GM18502 (cell line): ENCODE data around the gene GPR62.
"Not testable (repeated sequence)": the region's sequence is repeated elsewhere in the genome, so short reads cannot be mapped to it uniquely, and the experiment has no call there.

Source experiments
- ATAC-seq: cut with Tn5 transposase; IDR thresholded peaks from one replicate; pipeline ENCODE4 v1.9.1; 2021; ENCODE audit warnings: mild to moderate bottlenecking; ENCODE audit not compliant: unreplicated experiment, poor library complexity

The GPR62 gene

GRCh38 chr3:51955175-51955892 is at the start of gene GPR62:
TSS of gene GPR62 (plus strand) at chr3:51955381. CDS start at chr3:51955653, 272 bp downstream.
- ATAC-seq = no peak

GRCh38 chr3:51908026-51908425 is 47.2 kb upstream of the GPR62 start:
- ATAC-seq = no peak

- no peak for ATAC-seq
These were observed 38.8 kb upstream of the GPR62 start for GRCh38 chr3:51916418-51916817.

GRCh38 chr3:51921081-51921578 is 34.1 kb upstream of the GPR62 start:
- ATAC-seq = no peak

GRCh38 chr3:51927061-51927977 is 27.9 kb upstream of the GPR62 start:
- no peak for ATAC-seq

GRCh38 chr3:51928438-51928837 is 26.7 kb upstream of the GPR62 start:
- ATAC-seq = no peak

- not testable (repeated sequence) for ATAC-seq
These were observed 26.2 kb upstream of the GPR62 start for GRCh38 chr3:51928981-51929380.

- ATAC-seq = no peak
These were observed 25.7 kb upstream of the GPR62 start for GRCh38 chr3:51929420-51930003.

GRCh38 chr3:51930439-51930838 is 24.7 kb upstream of the GPR62 start:
- no peak for ATAC-seq

- no peak for ATAC-seq
These were observed 23.4 kb upstream of the GPR62 start for GRCh38 chr3:51931756-51932155.

GRCh38 chr3:51932471-51933370 is 22.5 kb upstream of the GPR62 start:
- no peak for ATAC-seq

- ATAC-seq = no peak
These were observed 21.6 kb upstream of the GPR62 start for GRCh38 chr3:51933471-51934138.

GRCh38 chr3:51934139-51934850 is 20.9 kb upstream of the GPR62 start:
- ATAC-seq = no peak

- ATAC-seq = no peak
These were observed 19.9 kb upstream of the GPR62 start for GRCh38 chr3:51934991-51935885.

GRCh38 chr3:51935886-51936755 is 19.1 kb upstream of the GPR62 start:
- no peak for ATAC-seq

- ATAC-seq = no peak
These were observed 18.2 kb upstream of the GPR62 start for GRCh38 chr3:51937014-51937413.
